Measurements from ENCODE around the gene ARFIP1.
"Not testable (repeated sequence)": the region's sequence is repeated elsewhere in the genome, so short reads cannot be mapped to it uniquely, and the experiment has no call there.

Gene ARFIP1

GRCh38 chr4:152836936-152837335 is 57.2 kb downstream of the ARFIP1 start:
- H3K9ac ChIP-seq (ENCODE audit: low read length): no peak overlapping the region

GRCh38 chr4:152839729-152840128 is 60.0 kb downstream of the ARFIP1 start:
- H3K9ac ChIP-seq (ENCODE audit: low read length); H3K9me2 ChIP-seq (replicated peaks; ENCODE audit: insufficient read depth, low read length); H3K9me3 ChIP-seq (ENCODE audit: insufficient read depth, low read length); H3K4me2 ChIP-seq (ENCODE audit: low read depth, low read length, poor library complexity, severe bottlenecking); H3K27me3 ChIP-seq (ENCODE audit: low read length); H3K36me3 ChIP-seq (ENCODE audit: low read length); H4K20me1 ChIP-seq (ENCODE audit: low read depth, low read length); H2AFZ ChIP-seq (ENCODE audit: low read depth, low read length, severe bottlenecking); H3K79me2 ChIP-seq (ENCODE audit: insufficient read depth, low read length); H3F3A ChIP-seq (ENCODE audit: insufficient read depth); H3K27ac ChIP-seq (ENCODE audit: low read depth, low read length); H3K4me3 ChIP-seq (ENCODE audit: insufficient read depth, low read length, poor library complexity, severe bottlenecking): not testable (repeated sequence)

More at GRCh38 chr4:152836936-152837335, 57.2 kb downstream of the ARFIP1 start:
- Histone ChIP-seq H3F3A (ENCODE audit: insufficient read depth) (no peaks in the 10 kb centered on the region), H4K20me1 (ENCODE audit: low read depth, low read length) (no peaks in the 10 kb centered on the region), H2AFZ (ENCODE audit: low read depth, low read length, severe bottlenecking) (no peak overlapping the region), H3K4me3 (ENCODE audit: insufficient read depth, low read length, poor library complexity, severe bottlenecking) (no peak overlapping the region), H3K79me2 (ENCODE audit: insufficient read depth, low read length) (no peaks in the 10 kb centered on the region), H3K9me3 (ENCODE audit: insufficient read depth, low read length) (no peaks in the 10 kb centered on the region), H3K27me3 (ENCODE audit: low read length) (no peaks in the 10 kb centered on the region), H3K9me2 (replicated peaks; ENCODE audit: insufficient read depth, low read length) (no peaks in the 10 kb centered on the region), H3K4me2 (ENCODE audit: low read depth, low read length, poor library complexity, severe bottlenecking) (no peak overlapping the region), H3K27ac (ENCODE audit: low read depth, low read length) (no peak overlapping the region), H3K36me3 (ENCODE audit: low read length) (0 out of 2 replicates have a peak, but pooled peaks cover 4% of the 10 kb centered on the region)
- TF ChIP-seq EZH2phosphoT487 (conservative IDR thresholded peaks at IDR 0.05; ENCODE audit: low read length): no peak
- no peak for TF ChIP-seq CTCF (IDR thresholded peaks at IDR 0.05; ENCODE audit: insufficient read depth, low read length, poor library complexity, severe bottlenecking)

GRCh38 chr4:152843481-152844090 is 63.8 kb downstream of the ARFIP1 start:
- Histone ChIP-seq H3K36me3 (ENCODE audit: low read length) (no peaks in the 10 kb centered on the region), H3K27ac (ENCODE audit: low read depth, low read length) (no peak overlapping the region), H3K27me3 (ENCODE audit: low read length) (no peaks in the 10 kb centered on the region), H4K20me1 (ENCODE audit: low read depth, low read length) (no peaks in the 10 kb centered on the region), H3K4me3 (ENCODE audit: insufficient read depth, low read length, poor library complexity, severe bottlenecking) (no peak overlapping the region), H3K9me3 (ENCODE audit: insufficient read depth, low read length) (no peaks in the 10 kb centered on the region), H3K4me2 (ENCODE audit: low read depth, low read length, poor library complexity, severe bottlenecking) (no peak overlapping the region), H3K9ac (ENCODE audit: low read length) (no peak overlapping the region), H3K9me2 (replicated peaks; ENCODE audit: insufficient read depth, low read length) (no peaks in the 10 kb centered on the region), H3K79me2 (ENCODE audit: insufficient read depth, low read length) (no peaks in the 10 kb centered on the region), H2AFZ (ENCODE audit: low read depth, low read length, severe bottlenecking) (no peak overlapping the region), H3F3A (ENCODE audit: insufficient read depth) (0 out of 2 replicates have a peak, but pooled peaks cover 3% of the 10 kb centered on the region)
- TF ChIP-seq EZH2phosphoT487 (conservative IDR thresholded peaks at IDR 0.05; ENCODE audit: low read length): no peak
- TF ChIP-seq CTCF (IDR thresholded peaks at IDR 0.05; ENCODE audit: insufficient read depth, low read length, poor library complexity, severe bottlenecking): no peak

- 0 out of 2 replicates have a peak, but pooled peaks cover 3% of the 10 kb centered on the region for H3F3A ChIP-seq (ENCODE audit: insufficient read depth)
- H3K27me3 ChIP-seq (ENCODE audit: low read length): no peaks in the 10 kb centered on the region
- H3K27ac ChIP-seq (ENCODE audit: low read depth, low read length): no peak overlapping the region
- no peak overlapping the region for H3K4me2 ChIP-seq (ENCODE audit: low read depth, low read length, poor library complexity, severe bottlenecking)
- TF ChIP-seq CTCF (IDR thresholded peaks at IDR 0.05; ENCODE audit: insufficient read depth, low read length, poor library complexity, severe bottlenecking) (no peak), EZH2phosphoT487 (conservative IDR thresholded peaks at IDR 0.05; ENCODE audit: low read length) (no peak)
- H3K9me3 ChIP-seq (ENCODE audit: insufficient read depth, low read length): no peaks in the 10 kb centered on the region
- H2AFZ ChIP-seq (ENCODE audit: low read depth, low read length, severe bottlenecking): no peak overlapping the region
- H3K9ac ChIP-seq (ENCODE audit: low read length): no peak overlapping the region
- no peak overlapping the region for H3K4me3 ChIP-seq (ENCODE audit: insufficient read depth, low read length, poor library complexity, severe bottlenecking)
- H3K79me2 ChIP-seq (ENCODE audit: insufficient read depth, low read length): no peaks in the 10 kb centered on the region
- no peaks in the 10 kb centered on the region for H4K20me1 ChIP-seq (ENCODE audit: low read depth, low read length)
- no peaks in the 10 kb centered on the region for H3K9me2 ChIP-seq (replicated peaks; ENCODE audit: insufficient read depth, low read length)
- no peaks in the 10 kb centered on the region for H3K36me3 ChIP-seq (ENCODE audit: low read length)
These were observed 67.6 kb downstream of the ARFIP1 start for GRCh38 chr4:152847376-152847775.

Data from SU-DHL-6 (cell line).